K562 treated with DMSO at 1 percent for 4 hours (cell line): ENCODE data around the gene EXOSC2. TPM values are rescaled to one million over a fixed set of nuclear protein-coding genes. Genes with fewer than 3 reads are reported as not detected.

Experiments
- total RNA-seq: library from RNA; unstranded; fragments of 300-600 nt; gene quantifications from 2 replicates; pipeline ENCODE4 v1.2.3, GENCODE V29; 2022; ENCODE audit not compliant: insufficient read depth

Gene EXOSC2, protein sequence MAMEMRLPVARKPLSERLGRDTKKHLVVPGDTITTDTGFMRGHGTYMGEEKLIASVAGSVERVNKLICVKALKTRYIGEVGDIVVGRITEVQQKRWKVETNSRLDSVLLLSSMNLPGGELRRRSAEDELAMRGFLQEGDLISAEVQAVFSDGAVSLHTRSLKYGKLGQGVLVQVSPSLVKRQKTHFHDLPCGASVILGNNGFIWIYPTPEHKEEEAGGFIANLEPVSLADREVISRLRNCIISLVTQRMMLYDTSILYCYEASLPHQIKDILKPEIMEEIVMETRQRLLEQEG
- 16.4 and 16.6 TPM in 2 replicates for total RNA-seq

DNA sequence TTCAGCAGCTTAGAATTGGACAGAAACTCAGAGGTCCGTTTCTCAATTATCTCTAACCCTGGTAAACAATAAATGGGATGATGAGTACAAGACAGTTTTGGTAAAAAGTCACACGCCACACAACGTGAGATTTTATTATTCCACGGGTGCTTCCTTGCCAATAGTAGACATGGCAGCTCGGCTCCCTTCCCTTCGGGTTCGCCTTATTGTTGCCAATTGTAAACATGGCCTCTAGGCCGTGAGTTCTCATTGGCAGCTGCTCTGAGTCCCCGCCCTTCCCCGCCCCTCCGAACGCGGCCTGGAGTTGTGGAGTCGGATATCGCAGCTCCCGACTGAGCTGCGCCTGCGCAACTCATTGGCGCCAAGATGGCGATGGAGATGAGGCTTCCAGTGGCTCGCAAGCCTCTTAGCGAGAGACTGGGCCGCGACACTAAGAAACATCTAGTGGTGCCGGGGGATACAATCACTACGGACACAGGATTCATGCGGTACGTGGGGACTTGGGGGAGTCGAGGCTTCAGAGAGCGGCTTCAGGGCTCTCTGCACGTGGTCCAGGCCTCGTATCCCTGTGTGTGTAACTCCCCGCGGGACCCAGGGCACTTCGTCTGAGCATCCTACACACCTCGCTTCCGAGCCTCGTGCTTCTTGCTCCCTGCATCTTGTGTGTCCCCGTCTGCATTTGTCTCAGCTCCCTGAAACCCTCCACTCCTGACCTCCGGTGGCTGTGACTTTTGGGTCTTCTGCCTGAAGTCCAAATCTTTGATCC is at the start of gene EXOSC2:
TSS of gene EXOSC2 (plus strand) at position 355 of the 766 bp plus-strand sequence. CDS start at position 367, 12 bp downstream.

DNA sequence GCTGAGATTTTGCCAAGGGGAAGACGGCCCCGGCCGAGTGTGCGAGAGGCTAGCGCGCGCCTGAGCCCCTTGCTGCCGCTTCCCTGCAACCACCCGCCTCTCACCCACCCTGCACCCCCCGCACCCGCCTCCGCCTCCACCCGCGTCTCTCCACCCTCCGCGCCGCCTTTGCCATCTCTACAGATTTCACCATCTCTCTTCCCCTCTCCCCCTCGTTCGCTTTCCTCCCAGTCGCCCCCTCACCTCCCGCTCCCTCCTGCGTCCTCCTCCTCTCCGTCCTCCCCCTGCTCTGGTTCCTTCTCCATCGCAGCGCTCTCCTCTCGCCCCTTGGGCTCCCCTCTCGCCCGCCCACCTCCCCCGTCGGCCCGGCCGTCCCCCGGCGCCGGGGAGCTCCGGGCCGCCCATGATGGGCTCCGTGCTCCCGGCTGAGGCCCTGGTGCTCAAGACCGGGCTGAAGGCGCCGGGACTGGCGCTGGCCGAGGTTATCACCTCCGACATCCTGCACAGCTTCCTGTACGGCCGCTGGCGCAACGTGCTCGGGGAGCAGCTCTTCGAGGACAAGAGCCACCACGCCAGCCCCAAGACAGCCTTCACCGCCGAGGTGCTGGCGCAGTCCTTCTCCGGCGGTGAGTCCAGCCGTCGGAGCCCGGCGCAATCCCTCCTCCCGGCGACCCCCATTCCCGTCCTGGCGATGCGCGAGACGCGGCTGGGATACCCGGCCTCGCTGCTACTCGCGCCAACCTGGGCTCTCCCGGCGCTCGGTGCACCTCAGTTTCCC is 29.1 kb upstream of the EXOSC2 start, which contains the start of gene PRDM12:
TSS of gene PRDM12 (plus strand) at position 344 of the 778 bp plus-strand sequence. CDS start at position 404, 60 bp downstream.

Other genes with a start within 250 kb of the EXOSC2 start
- gene ASS1, start 248.8 kb upstream of the EXOSC2 start, total RNA-seq, result 91.1 and 132 TPM in 2 replicates
- gene FUBP3, start 114.2 kb upstream of the EXOSC2 start, total RNA-seq, result 30.0 and 33.9 TPM in 2 replicates
- gene PRDM12, start 29.2 kb upstream of the EXOSC2 start, total RNA-seq, result 0.33 TPM in 1 of 2 replicates, not detected in the other
- 94.1 and 121 TPM in 2 replicates for gene ABL1, start 141.5 kb downstream of the EXOSC2 start, total RNA-seq
- gene QRFP, start 203.0 kb downstream of the EXOSC2 start, total RNA-seq, result 1.1 and 3.6 TPM in 2 replicates
- 0.24 TPM in 1 of 2 replicates, not detected in the other for gene FIBCD1, start 245.5 kb downstream of the EXOSC2 start, total RNA-seq